HG03469 (cell line): Measurements from ENCODE around the gene TEFM.
"Not testable (repeated sequence)": the region's sequence is repeated elsewhere in the genome, so short reads cannot be mapped to it uniquely, and the experiment has no call there.

ENCODE experiments used
- ATAC-seq: cut with Tn5 transposase; IDR thresholded peaks from one replicate; pipeline ENCODE4 v1.9.1; 2021; ENCODE audit warnings: mild to moderate bottlenecking, moderate library complexity, moderate number of reproducible peaks; ENCODE audit not compliant: unreplicated experiment

Gene TEFM

GRCh38 chr17:30906101-30906911, at the start of gene TEFM:
TSS of gene TEFM (minus strand) at chr17:30906238. CDS start at chr17:30906198, 40 bp downstream.
- peak; percentile 73 for ATAC-seq

- ATAC-seq, result no peak
Observed at GRCh38 chr17:30954046-30954830, 48.2 kb upstream of the TEFM start.

DNA sequence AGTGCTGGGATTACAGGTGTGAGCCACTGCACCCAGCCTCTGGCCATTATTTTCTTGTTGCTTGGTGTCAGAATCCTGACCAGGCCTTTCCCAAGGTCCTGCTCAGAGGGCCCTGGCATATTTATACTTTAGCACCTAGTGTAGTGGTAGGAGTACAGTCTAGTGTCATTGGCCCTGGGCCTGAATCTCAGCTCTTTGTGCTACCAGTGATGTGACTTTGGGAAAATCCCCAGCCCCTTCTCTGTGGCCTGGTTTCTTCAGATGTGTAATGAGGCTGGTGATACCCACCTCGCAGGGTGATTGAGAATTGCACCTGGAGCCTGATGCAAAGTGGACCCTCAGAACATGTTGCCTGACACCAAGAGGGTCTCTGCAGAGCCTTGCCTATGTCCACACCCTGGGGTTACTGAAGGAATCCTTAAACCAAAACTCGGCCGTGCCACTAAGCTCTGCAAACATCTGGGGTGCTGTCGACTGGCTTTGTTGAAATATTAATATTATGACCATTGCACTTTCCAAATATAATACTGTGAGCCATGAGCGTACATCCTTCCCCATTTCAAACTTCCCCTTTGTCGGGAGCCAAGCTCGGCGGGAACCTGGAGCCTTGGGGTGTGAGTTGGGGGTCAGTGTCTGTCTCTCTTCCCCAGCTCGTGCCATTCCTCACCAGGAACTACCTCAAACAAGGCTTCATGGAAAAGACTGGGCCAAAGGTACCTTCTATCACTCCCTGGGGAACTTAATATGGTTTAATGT, 46.8 kb upstream of the TEFM start:
- ATAC-seq, result no peak

DNA sequence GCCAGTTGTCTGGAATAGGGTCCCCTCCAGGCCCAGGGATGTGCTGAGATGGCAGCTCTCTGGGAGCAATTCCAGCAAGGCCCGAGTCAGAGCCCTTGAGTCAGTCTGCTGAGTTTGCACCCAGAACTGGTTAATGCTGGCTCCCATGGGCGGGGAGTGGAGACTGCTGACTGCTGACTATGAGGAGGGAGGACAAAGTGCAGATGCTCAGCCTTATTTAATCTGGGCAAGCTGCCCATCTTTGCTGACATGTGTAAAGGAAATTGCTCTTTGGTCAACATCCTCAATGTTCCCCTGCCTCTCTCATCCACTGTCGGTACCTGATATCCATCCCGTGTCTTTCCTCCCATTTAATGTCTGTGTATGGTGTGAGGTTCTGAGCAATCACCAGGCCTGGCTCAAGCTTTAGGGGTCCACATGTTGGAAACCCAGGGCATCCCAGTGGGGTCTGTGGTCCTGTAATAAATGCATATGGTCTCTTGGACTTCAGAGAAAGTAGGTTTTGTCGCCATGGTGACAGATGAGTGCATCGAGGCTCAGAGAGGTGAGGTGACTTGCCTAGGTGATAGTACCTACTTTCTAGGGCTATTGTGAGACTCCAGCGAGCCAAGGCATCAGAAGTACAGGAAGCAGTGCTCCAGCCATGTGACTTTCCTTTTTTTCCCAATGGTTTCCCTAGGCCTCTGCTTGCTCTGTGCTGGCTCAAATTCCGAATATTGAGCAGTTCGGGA, 44.8 kb upstream of the TEFM start:
- ATAC-seq, result no peak

DNA sequence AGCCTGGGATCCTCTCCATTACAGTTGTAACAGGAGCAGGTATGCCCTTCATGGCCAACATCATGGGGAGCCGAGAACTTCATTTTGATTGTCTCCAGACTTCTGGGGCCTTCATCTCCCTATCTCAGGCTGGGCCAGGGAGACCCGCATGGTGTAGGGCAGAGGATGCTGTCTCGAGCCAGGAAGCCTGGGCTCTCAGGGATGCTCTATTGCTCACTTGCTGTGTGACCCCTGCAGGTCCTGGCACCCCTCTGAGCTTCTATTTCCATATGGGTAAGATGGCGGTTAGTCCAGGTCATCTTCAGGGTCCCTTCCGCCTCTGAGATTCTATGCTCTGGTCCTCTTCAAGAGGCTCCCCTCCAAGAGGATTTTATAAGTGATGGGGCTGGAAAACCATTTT, 44.2 kb upstream of the TEFM start:
- no peak for ATAC-seq

GRCh38 chr17:30947796-30948195, 41.8 kb upstream of the TEFM start:
- ATAC-seq, result no peak

DNA sequence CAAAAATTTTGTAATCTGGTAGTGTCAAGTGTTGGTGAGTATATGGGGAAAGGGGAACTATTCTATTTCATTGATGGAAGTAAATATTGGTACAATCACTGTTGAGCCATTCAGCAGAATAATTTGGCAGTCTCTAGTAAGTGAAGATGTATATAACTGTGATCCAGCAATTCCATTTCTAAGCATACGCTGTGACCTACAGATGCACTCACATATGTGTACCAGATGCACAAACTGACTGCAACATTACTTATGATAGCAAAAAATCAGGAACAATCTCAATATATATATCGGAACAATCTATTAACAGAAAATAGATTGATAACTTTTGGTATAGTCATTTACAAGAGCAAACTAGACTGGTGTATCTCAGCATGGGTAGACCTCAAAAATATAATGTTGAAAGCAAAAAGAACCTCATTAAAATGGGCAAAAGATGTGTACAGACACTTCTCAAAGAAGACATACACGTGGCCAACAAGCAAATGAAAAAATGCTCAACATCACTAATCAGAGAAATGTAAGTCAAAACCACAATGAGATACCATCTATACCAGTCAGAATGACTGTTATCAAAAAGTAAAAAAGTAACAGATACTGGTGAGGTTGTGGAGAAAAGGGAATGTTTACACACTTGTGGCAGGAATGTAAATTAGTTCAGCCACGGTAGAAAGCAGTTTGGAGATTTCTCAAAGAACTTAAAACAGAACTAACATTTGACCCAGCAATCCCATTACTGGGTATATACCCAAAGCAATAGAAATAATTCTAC, 36.5 kb upstream of the TEFM start:
- ATAC-seq, result no peak

GRCh38 chr17:30939051-30939689, 33.1 kb upstream of the TEFM start:
- no peak for ATAC-seq

DNA sequence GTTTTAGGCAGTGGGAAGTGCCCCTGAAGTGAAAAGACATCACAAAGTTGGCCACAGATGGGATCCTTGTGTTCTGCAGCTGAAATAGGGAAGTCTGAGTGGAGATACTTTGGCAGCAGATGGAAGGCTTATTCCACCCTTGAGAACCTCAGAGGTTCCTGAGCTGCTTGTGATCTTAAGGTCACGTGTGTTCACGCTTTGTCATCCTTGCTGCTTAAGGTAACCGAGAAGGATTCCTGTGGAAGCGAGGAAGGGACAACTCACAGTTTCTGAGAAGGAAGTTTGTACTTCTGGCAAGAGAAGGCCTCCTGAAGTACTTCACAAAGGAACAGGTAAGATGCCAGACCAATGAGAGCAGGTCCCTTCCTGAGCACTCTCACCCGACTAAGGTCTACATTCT, 27.9 kb upstream of the TEFM start:
- ATAC-seq, result no peak

DNA sequence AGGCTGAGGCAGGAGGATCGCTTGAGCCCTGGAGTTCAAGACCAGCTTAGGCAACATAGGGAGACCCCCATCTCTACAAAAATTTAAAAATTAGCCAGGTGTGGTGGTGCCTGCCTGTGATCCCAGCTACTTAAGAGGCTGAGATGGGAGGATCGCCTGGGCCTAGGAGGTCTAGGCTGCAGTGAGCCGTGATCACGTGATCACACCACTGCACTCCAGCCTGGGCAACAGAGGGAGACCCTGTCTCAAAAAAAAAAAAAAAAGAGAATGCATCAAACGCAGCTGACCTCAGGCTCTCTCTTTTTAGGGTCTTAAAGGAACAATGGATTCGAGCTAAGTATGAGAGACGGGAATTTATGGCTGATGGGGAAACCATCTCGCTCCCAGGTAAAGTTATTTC, 25.5 kb upstream of the TEFM start:
- ATAC-seq, result not testable (repeated sequence)

GRCh38 chr17:30930495-30930894, 24.5 kb upstream of the TEFM start:
- ATAC-seq, result no peak

DNA sequence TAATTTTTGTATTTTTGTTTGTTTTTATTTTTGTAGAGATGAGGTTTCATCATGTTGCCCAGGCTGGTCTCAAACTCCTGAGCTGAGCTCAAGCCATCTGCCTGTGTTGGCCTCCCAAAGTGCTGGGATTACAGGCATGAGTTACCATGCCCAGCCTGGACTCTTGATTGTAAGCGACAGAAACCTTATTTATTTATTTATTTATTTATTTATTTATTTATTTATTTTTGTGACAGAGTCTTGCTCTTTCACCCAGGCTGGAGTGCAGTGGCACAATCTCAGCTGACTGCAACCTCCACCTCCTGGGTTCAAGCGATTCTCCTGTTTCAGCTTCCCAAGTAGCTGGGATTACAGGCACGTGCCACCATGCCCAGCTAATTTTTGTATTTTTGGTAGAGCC, 23.8 kb upstream of the TEFM start:
- not testable (repeated sequence) for ATAC-seq

- ATAC-seq, result no peak
Observed at GRCh38 chr17:30929081-30929633, 23.1 kb upstream of the TEFM start.

DNA sequence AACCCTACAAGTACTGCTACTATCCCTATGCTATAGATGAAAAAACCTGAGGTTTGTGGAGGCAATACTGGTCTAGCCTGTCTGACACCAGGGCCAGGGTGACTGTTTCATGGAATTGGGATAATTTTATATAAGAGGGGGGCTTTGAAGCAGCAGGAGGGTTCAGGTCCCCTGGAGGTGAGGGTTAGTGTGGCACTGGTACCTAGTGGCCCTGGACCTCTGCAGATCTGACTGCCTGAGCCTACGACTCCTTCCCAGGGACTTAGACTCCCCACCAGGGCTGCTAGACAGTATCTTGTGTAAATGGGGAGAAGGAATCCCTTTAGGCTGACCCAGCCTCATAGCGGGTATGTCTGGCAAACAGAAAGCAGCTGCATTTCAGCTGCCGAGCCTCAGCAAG, 22.5 kb upstream of the TEFM start:
- no peak for ATAC-seq

GRCh38 chr17:30927756-30928155, 21.7 kb upstream of the TEFM start:
- no peak for ATAC-seq

- no peak for ATAC-seq
Observed at GRCh38 chr17:30926516-30926915, 20.5 kb upstream of the TEFM start.

GRCh38 chr17:30924341-30924740, 18.3 kb upstream of the TEFM start:
- ATAC-seq, result no peak

- ATAC-seq, result no peak
Observed at GRCh38 chr17:30922235-30923030, 16.4 kb upstream of the TEFM start.
